Skeletal muscle tissue (tissue), 4 donors: Measurements from ENCODE around the gene AFG1L. TPM values are rescaled to one million over a fixed set of nuclear protein-coding genes. Genes with fewer than 3 reads are reported as not detected.
A peak's percentile ranks its signal among the peaks of the same experiment; 100 is the strongest.

Experiments used
- H3K27ac ChIP-seq: one replicate; pipeline ENCODE4 v1.7.0; 2013; ENCODE audit warnings: mild to moderate bottlenecking, low read depth, low read length, inconsistent platforms
- H3K27me3 ChIP-seq, 3 donors: one replicate each; pipeline ENCODE4 v1.7.0; 2013; ENCODE audit warnings: low read length in 3 of 3; ENCODE audit not compliant: control insufficient read depth in 3 of 3, insufficient read depth in 3 of 3
- H3K36me3 ChIP-seq, 3 donors: one replicate each; pipeline ENCODE4 v1.7.0; 2013; ENCODE audit warnings: low read length in 3 of 3; ENCODE audit not compliant: control insufficient read depth in 3 of 3, insufficient read depth in 3 of 3
- H3K4me1 ChIP-seq, 3 donors: one replicate each; pipeline ENCODE4 v1.7.0; 2013; ENCODE audit warnings: low read length in 3 of 3, mild to moderate bottlenecking in 3 of 3; ENCODE audit not compliant: control insufficient read depth in 3 of 3, insufficient read depth in 3 of 3
- H3K4me3 ChIP-seq, 3 donors: one replicate each; pipeline ENCODE4 v1.7.0; 2013; ENCODE audit warnings: low read length in 3 of 3
- H3K9ac ChIP-seq, 3 donors: one replicate each; pipeline ENCODE4 v1.7.0; 2013; ENCODE audit warnings: low read length in 3 of 3, mild to moderate bottlenecking in 3 of 3, moderate library complexity in 2 of 3, low read depth in 1 of 3
- H3K9me3 ChIP-seq, 3 donors: one replicate each; pipeline ENCODE4 v1.7.0; 2013; ENCODE audit warnings: low read length in 3 of 3; ENCODE audit not compliant: control insufficient read depth in 3 of 3
- total RNA-seq: library from RNA; depleted of rRNA; stranded (reverse); fragments of >200 nt; gene quantifications from one replicate; pipeline ENCODE4 v1.2.3, GENCODE V29; 2014
- donor health status: Osteomylitis.

The AFG1L gene
- total RNA-seq, 1 donor from 2014 or later, result 5.2 TPM

GRCh38 chr6:108541843-108542759, 247.2 kb downstream of the AFG1L start:
- Histone ChIP-seq H3K4me1 (peaks cover 9 to 36% (median 13%) of the 10 kb centered on the region in 3 donors), H3K4me3 (peak overlapping the region in 1 of 3 donors; percentile 38), H3K9me3 (no peaks in the 10 kb centered on the region), H3K27me3 (no peaks in the 10 kb centered on the region), H3K9ac (peak overlapping the region; percentile 0 to 51 (median 7)), H3K27ac (no peak overlapping the region), H3K36me3 (no peaks in the 10 kb centered on the region)

GRCh38 chr6:108543175-108543940, 248.5 kb downstream of the AFG1L start:
- Histone ChIP-seq H3K27me3 (no peaks in the 10 kb centered on the region), H3K36me3 (no peaks in the 10 kb centered on the region), H3K4me3 (no peak overlapping the region), H3K27ac (no peak overlapping the region), H3K9ac (no peak overlapping the region), H3K9me3 (no peaks in the 10 kb centered on the region), H3K4me1 (peaks cover 9 to 38% (median 13%) of the 10 kb centered on the region in 3 donors)

GRCh38 chr6:108544606-108545005, 249.8 kb downstream of the AFG1L start:
- no peak overlapping the region for H3K27ac ChIP-seq
- no peak overlapping the region for H3K9ac ChIP-seq
- no peaks in the 10 kb centered on the region for H3K36me3 ChIP-seq
- peaks cover 9 to 38% (median 13%) of the 10 kb centered on the region in 3 donors for H3K4me1 ChIP-seq
- no peaks in the 10 kb centered on the region for H3K9me3 ChIP-seq
- H3K27me3 ChIP-seq, result no peaks in the 10 kb centered on the region
- no peak overlapping the region for H3K4me3 ChIP-seq

- H3K9ac ChIP-seq, result no peak overlapping the region
- no peaks in the 10 kb centered on the region for H3K9me3 ChIP-seq
- no peak overlapping the region for H3K27ac ChIP-seq
- no peak overlapping the region for H3K4me3 ChIP-seq
- H3K36me3 ChIP-seq, result no peaks in the 10 kb centered on the region
- no peaks in the 10 kb centered on the region for H3K27me3 ChIP-seq
- peaks cover 9 to 38% (median 13%) of the 10 kb centered on the region in 3 donors for H3K4me1 ChIP-seq
Measured at GRCh38 chr6:108546079-108547049, 251.5 kb downstream of the AFG1L start.

GRCh38 chr6:108549241-108549640, 254.4 kb downstream of the AFG1L start:
- Histone ChIP-seq H3K36me3 (no peaks in the 10 kb centered on the region), H3K4me3 (no peak overlapping the region), H3K9ac (no peak overlapping the region), H3K27me3 (no peaks in the 10 kb centered on the region), H3K4me1 (peaks cover 0 to 16% (median 5%) of the 10 kb centered on the region in 3 donors), H3K9me3 (no peaks in the 10 kb centered on the region), H3K27ac (no peak overlapping the region)

GRCh38 chr6:108549741-108550140, 254.9 kb downstream of the AFG1L start:
- Histone ChIP-seq H3K9me3 (no peaks in the 10 kb centered on the region), H3K9ac (no peak overlapping the region), H3K27me3 (no peaks in the 10 kb centered on the region), H3K36me3 (no peaks in the 10 kb centered on the region), H3K27ac (no peak overlapping the region), H3K4me1 (peaks cover 2 to 17% (median 7%) of the 10 kb centered on the region in 3 donors), H3K4me3 (no peak overlapping the region)

GRCh38 chr6:108550256-108550655, 255.4 kb downstream of the AFG1L start:
- peaks cover 6 to 18% (median 9%) of the 10 kb centered on the region in 3 donors for H3K4me1 ChIP-seq
- H3K9ac ChIP-seq, result no peak overlapping the region
- no peaks in the 10 kb centered on the region for H3K36me3 ChIP-seq
- H3K9me3 ChIP-seq, result no peaks in the 10 kb centered on the region
- H3K4me3 ChIP-seq, result no peak overlapping the region
- H3K27me3 ChIP-seq, result no peaks in the 10 kb centered on the region
- H3K27ac ChIP-seq, result no peak overlapping the region

- H3K4me1 ChIP-seq, result peaks cover 29 to 38% (median 32%) of the 10 kb centered on the region in 3 donors
- peak overlapping the region; percentile 94 for H3K27ac ChIP-seq
- H3K4me3 ChIP-seq, result peak overlapping the region in 2 of 3 donors; percentile 9 to 35
- H3K27me3 ChIP-seq, result no peaks in the 10 kb centered on the region
- H3K9ac ChIP-seq, result peak overlapping the region; percentile 13 to 42 (median 34)
- no peaks in the 10 kb centered on the region for H3K36me3 ChIP-seq
- no peaks in the 10 kb centered on the region for H3K9me3 ChIP-seq
Measured at GRCh38 chr6:108555399-108556052, 260.7 kb downstream of the AFG1L start.

GRCh38 chr6:108556250-108556649, 261.4 kb downstream of the AFG1L start:
- Histone ChIP-seq H3K27ac (peak overlapping the region; percentile 94), H3K4me3 (no peak overlapping the region), H3K9me3 (no peaks in the 10 kb centered on the region), H3K27me3 (no peaks in the 10 kb centered on the region), H3K4me1 (peaks cover 29 to 38% (median 32%) of the 10 kb centered on the region in 3 donors), H3K9ac (peak overlapping the region; percentile 16 to 43 (median 42)), H3K36me3 (no peaks in the 10 kb centered on the region)
